ENCODE results near the gene IKZF5.

IKZF5 gene

DNA sequence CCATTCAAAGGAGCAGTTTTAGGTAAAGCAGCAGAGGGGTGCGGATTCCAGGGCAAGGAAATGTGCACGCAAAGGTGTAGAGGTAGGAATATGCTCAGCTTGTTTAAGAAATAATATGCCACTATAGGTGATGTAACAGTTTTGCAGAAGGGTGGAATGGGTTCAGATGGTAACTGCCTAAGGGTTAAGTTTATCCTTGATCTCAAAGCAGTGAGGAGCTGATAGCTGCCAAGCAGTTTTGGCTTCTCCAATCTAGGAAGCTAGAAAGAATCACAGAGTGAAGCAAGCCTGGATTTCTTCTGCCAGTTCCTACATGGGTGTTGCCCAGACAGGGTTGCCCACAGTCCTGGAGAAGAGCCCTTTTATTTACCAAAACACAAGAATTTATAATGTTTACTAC is 6.2 kb upstream of the IKZF5 start:
- H3K27ac ChIP-seq, result no peak overlapping the region; the same call in 1 of the 2 replicates
- TF ChIP-seq CTCF (conservative IDR thresholded peaks at IDR 0.05) (no peak), ZFX (IDR thresholded peaks at IDR 0.05) (no peak)

DNA sequence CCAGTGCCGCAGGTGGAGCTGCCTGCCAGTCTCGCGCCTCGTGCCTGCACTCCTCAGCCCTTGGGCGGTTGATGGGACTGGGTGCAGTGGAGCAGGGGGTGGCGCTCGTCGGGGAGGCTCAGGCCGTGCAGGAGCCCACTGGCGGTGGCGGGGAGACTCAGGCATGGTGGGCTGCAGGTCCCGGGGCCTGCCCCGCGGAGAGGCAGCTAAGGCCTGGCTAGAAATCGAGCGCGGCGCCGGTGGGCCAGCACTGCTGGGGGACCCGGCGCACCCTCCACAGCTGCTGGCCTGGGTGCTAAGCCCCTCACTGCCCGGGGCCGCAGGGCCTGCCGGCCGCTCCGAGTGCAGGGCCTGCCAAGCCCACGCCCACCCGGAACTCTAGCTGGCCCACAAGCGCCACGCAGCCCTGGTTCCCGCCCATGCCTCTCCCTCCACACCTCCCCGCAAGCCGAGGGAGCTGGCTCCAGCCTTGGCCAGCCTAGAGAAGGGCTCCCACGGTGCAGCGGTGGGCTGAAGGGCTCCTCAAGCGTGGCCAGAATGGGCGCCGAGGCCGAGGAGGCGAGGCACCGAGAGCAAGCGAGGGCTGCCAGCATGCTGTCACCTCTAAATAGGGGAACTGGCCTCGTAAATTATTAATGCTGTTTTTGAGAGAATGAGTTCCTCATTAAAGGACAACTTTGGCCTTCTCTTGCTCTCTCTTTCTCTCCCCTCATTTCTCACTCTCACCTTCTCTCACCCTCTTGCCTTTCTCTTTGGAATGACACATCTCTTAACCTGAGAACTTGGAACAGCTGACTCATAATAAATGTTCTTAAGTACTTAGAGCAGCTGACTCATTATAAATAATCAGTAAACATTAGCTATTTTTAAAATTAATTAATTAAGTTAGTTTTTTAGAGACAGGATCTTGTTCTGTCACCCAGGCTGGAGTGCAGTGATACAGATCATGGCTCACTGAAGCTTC is 5.1 kb upstream of the IKZF5 start:
- no peak for TF ChIP-seq CTCF (conservative IDR thresholded peaks at IDR 0.05)
- no peak for TF ChIP-seq ZFX (IDR thresholded peaks at IDR 0.05)
- H3K27ac ChIP-seq, result no peak overlapping the region

- no peak overlapping the region for H3K27ac ChIP-seq
- TF ChIP-seq CTCF (conservative IDR thresholded peaks at IDR 0.05) (no peak), ZFX (IDR thresholded peaks at IDR 0.05) (no peak)
These were observed 3.4 kb upstream of the IKZF5 start for GRCh38 chr10:123011987-123012386.

DNA sequence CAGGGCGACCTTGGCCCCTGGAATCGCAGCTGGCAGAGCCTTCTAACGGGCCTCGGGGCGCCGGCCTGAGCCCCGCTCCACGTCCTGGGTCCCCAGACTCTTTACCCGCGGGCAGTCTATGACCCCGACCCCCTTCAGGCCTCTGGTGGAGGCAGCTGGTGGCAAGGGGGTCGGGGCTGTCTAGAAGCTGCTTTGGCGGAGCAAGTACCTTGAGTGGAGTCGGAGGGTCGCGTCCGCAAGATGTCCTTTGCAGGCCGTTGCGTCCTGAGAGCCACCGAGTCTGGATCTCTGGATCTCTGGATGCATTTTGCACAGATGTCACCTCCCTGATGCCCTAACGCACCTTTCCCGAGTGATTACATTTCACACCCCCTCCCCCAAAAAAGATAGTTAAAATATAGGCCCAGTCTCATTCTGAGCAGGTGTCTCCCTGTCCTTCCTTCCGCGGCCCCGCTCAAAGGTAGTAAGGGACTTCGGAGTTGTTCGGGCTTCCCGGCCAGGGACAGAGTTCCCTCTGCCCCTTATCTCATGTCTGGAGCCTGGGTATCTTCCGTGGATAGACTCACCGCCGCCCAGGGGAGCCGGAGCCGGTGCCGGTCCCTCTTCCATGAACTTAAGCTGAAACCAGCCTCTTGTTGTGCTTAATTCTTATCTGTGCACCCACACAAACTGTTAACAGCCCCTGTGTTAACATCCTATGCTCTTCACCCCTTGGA is 668 bp upstream of the IKZF5 start:
- TF ChIP-seq ZFX (IDR thresholded peaks at IDR 0.05), result peak; percentile 84
- TF ChIP-seq CTCF (conservative IDR thresholded peaks at IDR 0.05), result no peak
- H3K27ac ChIP-seq, result peak overlapping the region; percentile 74

DNA sequence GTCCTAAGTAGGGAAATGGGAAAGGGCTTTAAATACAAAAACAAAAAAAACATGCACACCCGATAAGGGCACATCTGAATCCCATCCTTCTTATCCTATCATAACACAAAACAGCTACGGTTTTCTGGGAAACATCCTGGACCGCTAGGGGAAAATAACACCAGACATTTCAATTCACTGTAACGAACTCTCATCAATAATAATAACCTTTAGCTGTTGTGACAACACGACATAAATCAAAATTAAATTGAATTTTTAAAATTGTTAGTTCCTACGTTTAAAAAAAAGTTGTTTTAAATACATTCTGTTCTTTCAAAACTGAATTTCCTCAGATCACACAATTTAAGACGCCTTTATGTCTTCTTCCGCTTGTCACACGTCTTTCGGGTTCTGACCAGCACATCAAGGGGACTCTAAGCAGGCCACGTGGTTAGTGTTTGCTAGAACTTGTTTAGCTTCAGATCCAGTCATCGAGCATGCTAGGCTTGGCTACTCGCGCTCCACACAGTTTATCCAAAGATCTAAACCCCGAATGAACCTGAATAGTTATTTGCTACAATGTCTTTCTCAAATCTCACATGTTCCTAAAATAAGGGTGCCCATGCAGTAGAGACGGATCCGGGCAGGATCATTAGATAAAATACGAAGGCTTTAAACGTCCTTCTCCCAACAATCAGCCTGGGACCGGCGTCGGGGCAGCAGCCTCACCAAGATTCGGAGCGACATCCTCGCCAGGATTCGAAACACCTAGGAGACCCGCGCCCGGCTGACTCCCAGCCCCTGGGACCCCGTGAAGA is 839 bp downstream of the IKZF5 start:
- TF ChIP-seq ZFX (IDR thresholded peaks at IDR 0.05), result no peak
- peak overlapping the region; percentile 74 for H3K27ac ChIP-seq

DNA sequence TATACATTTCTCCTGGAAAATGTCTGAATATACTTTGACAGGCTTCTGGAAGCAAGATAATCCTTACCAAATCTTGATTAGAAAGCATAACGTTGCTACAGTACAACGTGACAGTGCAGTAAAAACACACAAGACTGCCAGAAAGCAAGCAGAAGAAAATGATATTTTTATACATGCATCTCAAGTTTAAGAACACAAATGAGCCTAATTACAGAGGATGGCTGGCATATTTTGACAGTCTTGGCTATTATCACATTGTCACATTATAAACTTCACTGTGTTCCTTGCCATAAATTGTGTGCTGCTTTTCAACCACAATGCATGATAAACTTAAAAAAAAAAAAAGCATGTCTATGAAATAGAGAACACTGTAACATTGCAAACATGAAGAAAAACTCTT is 4.3 kb downstream of the IKZF5 start:
- H3K27ac ChIP-seq, result no peak overlapping the region
- no peak for TF ChIP-seq CTCF (conservative IDR thresholded peaks at IDR 0.05)
- TF ChIP-seq ZFX (IDR thresholded peaks at IDR 0.05), result no peak

DNA sequence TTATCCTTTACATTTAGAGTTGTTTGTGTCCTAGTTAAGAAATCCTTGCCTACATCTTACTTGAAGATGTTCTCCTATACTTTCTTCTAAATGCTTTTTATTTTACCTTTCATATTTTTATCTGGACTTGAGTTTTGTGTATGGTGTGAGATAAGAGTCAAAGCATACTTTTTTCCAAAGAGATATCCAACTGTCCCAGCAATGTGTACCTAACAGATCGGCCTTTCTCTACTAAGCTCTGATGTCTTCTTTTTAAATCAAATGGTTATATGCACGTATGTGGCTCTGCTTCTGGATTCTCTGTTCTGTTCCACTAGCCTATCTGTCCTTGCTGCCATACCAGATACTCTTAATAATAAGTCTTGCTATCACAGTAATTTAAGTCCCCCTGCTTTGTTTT is 7.2 kb downstream of the IKZF5 start:
- TF ChIP-seq CTCF (conservative IDR thresholded peaks at IDR 0.05) (no peak), ZFX (IDR thresholded peaks at IDR 0.05) (no peak)
- no peak overlapping the region for H3K27ac ChIP-seq

Data from C4-2B (cell line).